ENCODE results near the gene SSH2. TPM values are rescaled to one million over a fixed set of nuclear protein-coding genes. Genes with fewer than 3 reads are reported as not detected.
"Not testable (repeated sequence)": the region's sequence is repeated elsewhere in the genome, so short reads cannot be mapped to it uniquely, and the experiment has no call there.

SSH2 gene, protein sequence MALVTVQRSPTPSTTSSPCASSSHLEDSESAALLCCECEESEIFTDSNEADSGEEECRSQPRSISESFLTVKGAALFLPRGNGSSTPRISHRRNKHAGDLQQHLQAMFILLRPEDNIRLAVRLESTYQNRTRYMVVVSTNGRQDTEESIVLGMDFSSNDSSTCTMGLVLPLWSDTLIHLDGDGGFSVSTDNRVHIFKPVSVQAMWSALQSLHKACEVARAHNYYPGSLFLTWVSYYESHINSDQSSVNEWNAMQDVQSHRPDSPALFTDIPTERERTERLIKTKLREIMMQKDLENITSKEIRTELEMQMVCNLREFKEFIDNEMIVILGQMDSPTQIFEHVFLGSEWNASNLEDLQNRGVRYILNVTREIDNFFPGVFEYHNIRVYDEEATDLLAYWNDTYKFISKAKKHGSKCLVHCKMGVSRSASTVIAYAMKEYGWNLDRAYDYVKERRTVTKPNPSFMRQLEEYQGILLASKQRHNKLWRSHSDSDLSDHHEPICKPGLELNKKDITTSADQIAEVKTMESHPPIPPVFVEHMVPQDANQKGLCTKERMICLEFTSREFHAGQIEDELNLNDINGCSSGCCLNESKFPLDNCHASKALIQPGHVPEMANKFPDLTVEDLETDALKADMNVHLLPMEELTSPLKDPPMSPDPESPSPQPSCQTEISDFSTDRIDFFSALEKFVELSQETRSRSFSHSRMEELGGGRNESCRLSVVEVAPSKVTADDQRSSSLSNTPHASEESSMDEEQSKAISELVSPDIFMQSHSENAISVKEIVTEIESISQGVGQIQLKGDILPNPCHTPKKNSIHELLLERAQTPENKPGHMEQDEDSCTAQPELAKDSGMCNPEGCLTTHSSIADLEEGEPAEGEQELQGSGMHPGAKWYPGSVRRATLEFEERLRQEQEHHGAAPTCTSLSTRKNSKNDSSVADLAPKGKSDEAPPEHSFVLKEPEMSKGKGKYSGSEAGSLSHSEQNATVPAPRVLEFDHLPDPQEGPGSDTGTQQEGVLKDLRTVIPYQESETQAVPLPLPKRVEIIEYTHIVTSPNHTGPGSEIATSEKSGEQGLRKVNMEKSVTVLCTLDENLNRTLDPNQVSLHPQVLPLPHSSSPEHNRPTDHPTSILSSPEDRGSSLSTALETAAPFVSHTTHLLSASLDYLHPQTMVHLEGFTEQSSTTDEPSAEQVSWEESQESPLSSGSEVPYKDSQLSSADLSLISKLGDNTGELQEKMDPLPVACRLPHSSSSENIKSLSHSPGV (N-terminal part only)
- total RNA-seq (2014; rRNA removed; shearing (Covaris generic)): 4.5 and 6.4 TPM in 2 replicates

DNA sequence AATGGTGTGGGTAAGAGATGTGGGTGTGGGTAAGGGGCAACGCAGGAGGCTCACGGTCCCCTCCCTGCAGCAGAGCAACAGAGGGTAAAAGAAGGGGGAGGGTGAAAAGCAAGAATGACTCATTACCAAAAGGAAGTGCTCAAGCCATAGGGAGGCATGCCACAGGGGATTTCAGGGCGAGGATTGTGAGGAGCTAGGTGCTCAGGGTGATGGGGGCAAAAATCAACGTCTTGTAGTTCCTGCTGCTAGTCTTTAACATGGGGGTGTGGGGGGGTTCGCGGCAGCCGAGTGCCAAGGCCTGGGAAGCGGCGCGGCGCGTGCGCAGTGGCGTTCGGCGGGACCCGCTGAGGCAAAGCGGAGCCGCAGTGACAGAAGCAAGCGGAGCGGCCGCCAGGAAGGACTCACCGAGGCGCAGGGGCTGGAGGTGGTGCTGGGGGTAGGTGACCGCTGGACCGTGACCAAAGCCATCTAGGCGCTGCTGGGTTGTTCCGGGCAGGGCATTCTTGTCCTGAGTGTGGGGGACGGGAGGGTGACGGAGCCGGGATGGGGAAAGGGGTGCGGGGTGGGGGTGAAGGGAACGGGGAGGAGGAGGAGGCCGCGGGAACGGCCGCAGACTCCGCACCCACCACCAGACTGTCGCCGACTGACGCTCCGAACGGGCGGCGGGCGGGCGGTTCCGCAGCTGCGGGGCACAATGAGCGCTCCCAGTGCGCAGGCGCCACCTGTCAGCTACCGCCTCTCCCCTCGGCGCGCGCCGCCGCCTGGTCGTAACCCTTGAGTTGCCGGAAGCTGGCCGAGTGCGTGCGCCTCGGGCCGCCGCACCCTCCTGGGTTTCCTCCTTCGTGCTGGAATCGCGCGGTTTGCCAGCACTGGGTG is at the start of gene SSH2:
Gene SSH2, minus strand, starts transcription at position 696 of the 876 bp plus-strand sequence. Its CDS starts 228 bp downstream, at position 468.
- in situ Hi-C loops (cut with HindIII; ENCODE audit: low sequenced_read_pairs): no loop called here
- peak; percentile 87 for DNase-seq (ENCODE audit: low spot score)

DNA sequence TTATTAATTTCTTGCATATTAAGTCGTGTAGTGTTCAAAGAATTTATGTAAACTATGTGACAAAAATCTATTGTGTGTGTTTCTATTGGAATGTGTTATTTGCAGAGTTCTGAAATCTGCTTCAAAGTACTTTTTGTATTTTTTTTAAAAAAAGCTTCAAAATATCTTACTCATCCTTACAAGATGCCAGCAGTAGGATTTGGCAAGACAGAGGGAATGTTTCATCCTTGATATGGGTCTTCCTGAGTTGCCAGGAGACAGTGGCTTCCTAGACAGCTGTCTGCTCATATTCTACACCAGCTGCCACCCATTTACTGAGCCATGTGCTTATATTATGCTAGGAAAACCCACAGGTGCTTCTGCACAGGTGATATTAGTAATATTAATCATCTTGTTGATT is 47.8 kb upstream of the SSH2 start:
- no peak for DNase-seq (ENCODE audit: low spot score)
- in situ Hi-C loops (cut with HindIII; ENCODE audit: low sequenced_read_pairs): no loop called here

GRCh38 chr17:29973005-29973404 is 43.0 kb upstream of the SSH2 start:
- DNase-seq (ENCODE audit: low spot score): no peak
- in situ Hi-C loops (cut with HindIII; ENCODE audit: low sequenced_read_pairs): no loop called here

DNA sequence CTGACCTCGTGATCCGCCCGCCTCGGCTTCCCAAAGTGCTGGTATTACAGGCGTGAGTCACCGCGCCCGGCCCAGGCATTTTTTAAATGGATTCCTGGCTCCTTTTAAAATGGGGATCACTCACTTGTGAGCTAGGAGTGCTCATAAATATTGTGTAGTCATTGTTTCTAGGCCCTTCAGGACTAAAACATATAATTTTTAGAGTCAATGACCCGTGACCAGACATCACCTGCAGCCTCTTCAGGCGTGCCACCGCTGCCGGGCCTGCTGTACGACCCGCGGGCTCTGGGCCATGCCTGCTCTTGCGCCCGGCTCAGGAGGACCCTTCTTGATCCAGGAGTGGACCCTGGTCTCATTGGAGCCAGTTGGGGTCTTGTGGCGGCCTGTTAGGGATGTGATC is 42.2 kb upstream of the SSH2 start:
- in situ Hi-C loops (cut with HindIII; ENCODE audit: low sequenced_read_pairs): no loop called here
- DNase-seq (ENCODE audit: low spot score): no peak

- in situ Hi-C loops (cut with HindIII; ENCODE audit: low sequenced_read_pairs): no loop called here
- no peak for DNase-seq (ENCODE audit: low spot score)
Measured at GRCh38 chr17:29968271-29968670, 38.2 kb upstream of the SSH2 start.

GRCh38 chr17:29962656-29963055 is 32.6 kb upstream of the SSH2 start:
- in situ Hi-C loops (cut with HindIII; ENCODE audit: low sequenced_read_pairs): no loop called here
- DNase-seq (ENCODE audit: low spot score): no peak

GRCh38 chr17:29959658-29960337 is 29.8 kb upstream of the SSH2 start:
- no peak for DNase-seq (ENCODE audit: low spot score)
- in situ Hi-C loops (cut with HindIII; ENCODE audit: low sequenced_read_pairs): no loop called here

- in situ Hi-C loops (cut with HindIII; ENCODE audit: low sequenced_read_pairs): no loop called here
- no peak for DNase-seq (ENCODE audit: low spot score)
Measured at GRCh38 chr17:29958947-29959657, 29.1 kb upstream of the SSH2 start.

DNA sequence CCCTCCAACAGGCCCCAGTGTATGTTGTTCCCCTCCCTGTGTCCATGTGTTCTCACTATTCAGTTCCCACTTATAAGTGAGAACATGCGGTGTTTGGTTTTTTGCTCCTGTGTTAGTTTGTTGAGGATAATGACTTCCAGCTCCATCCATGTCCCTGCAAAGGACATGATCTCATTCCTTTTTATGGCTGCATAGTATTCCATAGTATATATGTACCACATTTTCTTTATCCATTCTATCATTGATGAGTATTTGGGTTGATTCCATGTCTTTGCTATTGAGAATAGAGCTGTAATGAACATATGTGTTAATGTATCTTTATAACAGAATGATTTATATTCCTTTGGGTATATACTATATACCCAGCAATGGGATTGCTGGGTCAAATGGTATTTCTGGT is 27.5 kb upstream of the SSH2 start:
- DNase-seq (ENCODE audit: low spot score); in situ Hi-C loops (cut with HindIII; ENCODE audit: low sequenced_read_pairs): not testable (repeated sequence)

- in situ Hi-C loops (cut with HindIII; ENCODE audit: low sequenced_read_pairs): no loop called here
- no peak for DNase-seq (ENCODE audit: low spot score)
Measured at GRCh38 chr17:29956225-29956624, 26.2 kb upstream of the SSH2 start.

- in situ Hi-C loops (cut with HindIII; ENCODE audit: low sequenced_read_pairs): no loop called here
- DNase-seq (ENCODE audit: low spot score): no peak
Measured at GRCh38 chr17:29954405-29954804, 24.4 kb upstream of the SSH2 start.

- in situ Hi-C loops (cut with HindIII; ENCODE audit: low sequenced_read_pairs): no loop called here
- no peak for DNase-seq (ENCODE audit: low spot score)
Measured at GRCh38 chr17:29949696-29950095, 19.7 kb upstream of the SSH2 start.

GRCh38 chr17:29948448-29949215 is 18.6 kb upstream of the SSH2 start:
- DNase-seq (ENCODE audit: low spot score): no peak
- in situ Hi-C loops (cut with HindIII; ENCODE audit: low sequenced_read_pairs): no loop called here

DNA sequence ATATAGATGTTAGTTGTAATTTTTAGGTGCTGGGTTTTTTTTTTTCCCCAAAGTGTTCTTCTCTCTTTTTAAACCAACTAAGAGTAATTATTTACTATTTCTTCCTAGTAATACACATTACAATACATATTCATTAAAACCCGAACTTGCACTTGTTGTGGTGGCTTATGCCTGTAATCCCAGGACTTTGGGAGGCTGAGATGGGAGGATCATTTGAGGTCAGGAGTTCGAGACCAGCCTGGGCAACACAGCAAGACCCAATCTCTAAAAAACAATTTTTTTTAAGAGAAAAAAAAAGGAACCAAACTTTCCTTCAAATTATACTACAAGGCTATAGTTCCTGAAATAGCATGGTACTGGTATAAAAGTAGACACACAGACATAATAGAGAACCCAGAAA is 15.3 kb upstream of the SSH2 start:
- DNase-seq (ENCODE audit: low spot score): no peak
- in situ Hi-C loops (cut with HindIII; ENCODE audit: low sequenced_read_pairs): no loop called here

DNA sequence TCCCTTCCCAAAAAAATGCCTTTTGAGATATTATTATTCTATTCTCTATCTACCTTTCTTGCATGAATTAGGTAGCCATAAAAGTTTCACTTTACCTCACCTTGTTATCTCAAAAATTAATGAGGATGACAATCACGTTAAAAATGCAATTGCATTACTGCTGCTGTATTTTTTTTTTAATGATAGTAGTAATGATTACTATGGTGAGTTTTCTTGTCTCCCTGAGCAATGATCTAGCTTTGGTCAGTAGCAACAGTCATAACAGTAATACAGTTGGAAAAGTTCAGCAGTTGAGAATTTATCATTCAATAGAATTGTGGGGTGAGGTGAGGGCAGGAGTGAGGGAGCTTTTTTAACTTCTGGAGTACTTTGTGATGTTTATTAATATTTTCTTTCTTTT is 11.3 kb upstream of the SSH2 start, which contains the start of gene EFCAB5:
Gene EFCAB5, plus strand, starts transcription at position 301 of the 400 bp plus-strand sequence. CDS start 163 bp downstream, outside the sequence.
- no peak for DNase-seq (ENCODE audit: low spot score)
- in situ Hi-C loops (cut with HindIII; ENCODE audit: low sequenced_read_pairs): no loop called here

GRCh38 chr17:29936724-29937123 is 6.7 kb upstream of the SSH2 start:
- in situ Hi-C loops (cut with HindIII; ENCODE audit: low sequenced_read_pairs): no loop called here
- no peak for DNase-seq (ENCODE audit: low spot score)

DNA sequence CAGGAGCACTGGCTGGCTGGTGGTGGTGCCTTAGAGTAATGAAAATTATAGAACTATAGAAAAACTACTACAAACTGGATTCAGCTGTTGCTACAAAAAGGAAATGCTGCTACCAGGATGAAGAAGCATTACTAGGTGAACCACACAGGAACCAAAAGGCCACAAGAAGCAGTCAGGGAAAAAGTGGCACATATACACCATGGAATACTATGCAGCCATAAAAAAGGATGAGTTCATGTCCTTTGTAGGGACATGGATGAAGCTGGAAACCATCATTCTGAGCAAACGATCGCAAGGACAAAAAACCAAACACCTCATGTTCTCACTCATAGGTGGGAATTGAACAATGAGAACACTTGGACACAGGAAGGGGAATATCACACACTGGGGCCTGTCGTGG is 5.9 kb upstream of the SSH2 start:
- in situ Hi-C loops (cut with HindIII; ENCODE audit: low sequenced_read_pairs): not testable (repeated sequence)

More for the DNA sequence above, 5.9 kb upstream of the SSH2 start:
- DNase-seq (ENCODE audit: low spot score): not testable (repeated sequence)
